Vagina (tissue), 2 donors: ENCODE measurements around the gene GRIA1. TPM values are rescaled to one million over a fixed set of nuclear protein-coding genes. Genes with fewer than 3 reads are reported as not detected.
"Not testable (repeated sequence)": the region's sequence is repeated elsewhere in the genome, so short reads cannot be mapped to it uniquely, and the experiment has no call there.

Experiments
- DNase-seq, 2 donors: peaks; one replicate each; pipeline ENCODE4 v3.0.0-alpha.2; 2017; ENCODE audit errors: extremely low spot score in 2 of 2
- H3K27ac ChIP-seq: fragments of 200-600 bp; sonication (generic); one replicate; pipeline ENCODE4 v1.5.1; 2019
- H3K27me3 ChIP-seq: fragments of 200-600 bp; sonication (generic); one replicate; pipeline ENCODE4 v1.5.1; 2019
- H3K36me3 ChIP-seq, 2 donors: fragments of 200-600 bp; sonication (generic); one replicate each; pipeline ENCODE4 v1.5.1; 2017 to 2019
- H3K4me1 ChIP-seq: fragments of 200-600 bp; sonication (generic); one replicate; pipeline ENCODE4 v1.5.1; 2019
- H3K4me3 ChIP-seq, 2 donors: fragments of 200-600 bp; sonication (generic); 1 replicate in 1 of 2; 2 replicates in 1 of 2; pipeline ENCODE4 v1.5.1; 2016 to 2019
- H3K9me3 ChIP-seq: fragments of 200-600 bp; sonication (generic); one replicate; pipeline ENCODE4 v1.5.1; 2019
- CTCF ChIP-seq, 3 experiments: fragments of 450-650 bp in 2 of 3; fragments of 200-600 bp in 1 of 3; sonication (generic) in 1 of 3; IDR thresholded peaks; one replicate each; pipeline ENCODE4 v1.5.1; 2017 to 2019; ENCODE audit warnings: antibody characterized with exemption in 3 of 3, mild to moderate bottlenecking in 2 of 3, moderate library complexity in 2 of 3
- POLR2A ChIP-seq, 2 donors: fragments of 450-650 bp; IDR thresholded peaks; one replicate each; pipeline ENCODE4 v1.6.1; 2017; ENCODE audit warnings: antibody characterized with exemption in 2 of 2, mild to moderate bottlenecking in 2 of 2, moderate library complexity in 2 of 2
- POLR2AphosphoS5 ChIP-seq, 2 donors: sonication (generic); formaldehyde crosslinking; IDR thresholded peaks; one replicate each; pipeline ENCODE4 v1.9.0; 2017; ENCODE audit warnings: antibody characterized with exemption in 2 of 2, mild to moderate bottlenecking in 2 of 2, low read depth in 1 of 2; ENCODE audit not compliant: insufficient read depth in 1 of 2
- intact Hi-C: fragments of 100-400 bp; cut with DNase I; formaldehyde crosslinking; loops from one replicate; pipeline ENCODE4 v1.15.1; 2023
- total RNA-seq: library from RNA; depleted of rRNA; stranded (reverse); fragments of >200 nt; gene quantifications from one replicate; pipeline ENCODE4 v1.2.3, GENCODE V29; 2016

Gene GRIA1
- total RNA-seq, 1 donor from 2014 or later, result not detected

GRCh38 chr5:153829510-153830065 is 339.1 kb downstream of the GRIA1 start:
- H3K27ac ChIP-seq, result no peak overlapping the region
- DNase-seq, result no peak
- H3K36me3 ChIP-seq, result no peaks in the 10 kb centered on the region
- no peaks in the 10 kb centered on the region for H3K27me3 ChIP-seq
- no peak for TF ChIP-seq POLR2AphosphoS5 (IDR thresholded peaks at IDR 0.05; ENCODE audit: insufficient read depth in 1 of 2, low read depth in 1 of 2)
- no peak for TF ChIP-seq CTCF (IDR thresholded peaks at IDR 0.05)
- H3K4me3 ChIP-seq, result no peak overlapping the region
- intact Hi-C loops, result no loop called here
- H3K4me1 ChIP-seq, result no peaks in the 10 kb centered on the region
- H3K9me3 ChIP-seq, result no peaks in the 10 kb centered on the region

- Histone ChIP-seq H3K4me1 (no peaks in the 10 kb centered on the region), H3K36me3 (no peaks in the 10 kb centered on the region), H3K27ac (no peak overlapping the region), H3K9me3 (no peaks in the 10 kb centered on the region), H3K27me3 (no peaks in the 10 kb centered on the region), H3K4me3 (no peak overlapping the region)
- DNase-seq, result no peak
- intact Hi-C loops, result no loop called here
- no peak for TF ChIP-seq POLR2A (IDR thresholded peaks at IDR 0.05)
- TF ChIP-seq POLR2AphosphoS5 (IDR thresholded peaks at IDR 0.05; ENCODE audit: insufficient read depth in 1 of 2, low read depth in 1 of 2), result no peak
- TF ChIP-seq CTCF (IDR thresholded peaks at IDR 0.05), result no peak
Measured at GRCh38 chr5:153831973-153832372, 341.5 kb downstream of the GRIA1 start.

- Histone ChIP-seq H3K27ac (no peak overlapping the region), H3K27me3 (no peaks in the 10 kb centered on the region), H3K9me3 (no peaks in the 10 kb centered on the region), H3K4me1 (no peaks in the 10 kb centered on the region), H3K36me3 (no peaks in the 10 kb centered on the region), H3K4me3 (no peak overlapping the region)
- intact Hi-C loops, result no loop called here
- TF ChIP-seq CTCF (IDR thresholded peaks at IDR 0.05) (no peak), POLR2AphosphoS5 (IDR thresholded peaks at IDR 0.05; ENCODE audit: insufficient read depth in 1 of 2, low read depth in 1 of 2) (no peak), POLR2A (IDR thresholded peaks at IDR 0.05) (no peak)
- no peak for DNase-seq
Measured at GRCh38 chr5:153835891-153836515, 345.5 kb downstream of the GRIA1 start.

GRCh38 chr5:153849303-153850113 is 359.0 kb downstream of the GRIA1 start:
- H3K4me1 ChIP-seq, DNase-seq, H3K4me3 ChIP-seq, H3K36me3 ChIP-seq, H3K27me3 ChIP-seq, H3K9me3 ChIP-seq, intact Hi-C loops, H3K27ac ChIP-seq: not testable (repeated sequence)

- no peak for DNase-seq
- intact Hi-C loops, result no loop called here
- H3K9me3 ChIP-seq, result no peaks in the 10 kb centered on the region
- H3K27me3 ChIP-seq, result no peaks in the 10 kb centered on the region
- H3K27ac ChIP-seq, result no peak overlapping the region
- no peak overlapping the region for H3K4me3 ChIP-seq
- H3K36me3 ChIP-seq, result no peaks in the 10 kb centered on the region
- TF ChIP-seq CTCF (IDR thresholded peaks at IDR 0.05), result no peak
- no peak for TF ChIP-seq POLR2AphosphoS5 (IDR thresholded peaks at IDR 0.05; ENCODE audit: insufficient read depth in 1 of 2, low read depth in 1 of 2)
- TF ChIP-seq POLR2A (IDR thresholded peaks at IDR 0.05), result no peak
- H3K4me1 ChIP-seq, result no peaks in the 10 kb centered on the region
Measured at GRCh38 chr5:153860195-153860886, 369.9 kb downstream of the GRIA1 start.

- H3K4me1 ChIP-seq, H3K27ac ChIP-seq, H3K36me3 ChIP-seq, intact Hi-C loops, DNase-seq, H3K27me3 ChIP-seq, H3K4me3 ChIP-seq, H3K9me3 ChIP-seq: not testable (repeated sequence)
Measured at GRCh38 chr5:153862906-153863305, 372.4 kb downstream of the GRIA1 start.
